ENCODE measurements around the gene EFCC1.

The EFCC1 gene

DNA sequence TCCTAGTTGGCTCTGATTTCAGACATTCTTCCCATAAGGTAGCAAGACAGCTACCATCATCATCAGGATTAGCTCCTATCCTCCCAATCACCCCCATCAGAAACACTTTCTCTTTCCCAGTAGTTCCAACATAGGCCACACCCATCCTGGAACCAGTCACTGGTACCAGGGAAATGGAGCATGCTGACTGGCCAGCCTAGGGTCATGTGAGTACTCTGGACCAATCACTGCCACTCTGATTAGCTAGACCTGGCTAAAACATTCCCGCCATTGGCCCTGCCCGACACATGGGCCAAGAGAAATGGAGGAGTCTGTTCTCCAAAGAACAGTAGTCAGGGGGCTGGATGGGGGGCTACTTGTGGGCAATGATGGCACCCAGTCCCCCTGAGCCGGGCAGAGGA is 12.4 kb downstream of the EFCC1 start:
- DNase-seq (ENCODE audit: insufficient read length, low spot score): no peak
- FAIRE-seq: no peak

DNA sequence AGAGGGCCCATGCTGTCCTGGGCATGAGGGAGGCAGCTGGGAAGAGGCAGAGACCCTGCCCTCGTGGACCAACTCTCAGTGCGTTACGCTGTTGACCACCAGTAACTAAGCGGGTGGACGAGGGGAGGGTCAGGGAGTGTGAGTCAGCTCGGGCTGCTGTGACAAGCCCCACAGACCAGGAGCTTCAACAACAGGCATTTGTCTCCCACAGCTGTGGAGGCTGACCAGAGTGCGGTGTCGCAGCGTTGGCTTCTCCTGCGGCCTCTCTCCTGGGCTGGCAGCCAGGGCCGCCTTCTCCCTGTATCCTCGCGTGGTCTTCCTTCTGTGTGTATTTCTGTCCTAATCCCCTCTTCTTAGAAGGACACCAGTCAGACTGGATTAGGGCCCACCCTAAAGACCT is 13.0 kb downstream of the EFCC1 start:
- DNase-seq (ENCODE audit: insufficient read length, low spot score) (no peak), FAIRE-seq (no peak)

DNA sequence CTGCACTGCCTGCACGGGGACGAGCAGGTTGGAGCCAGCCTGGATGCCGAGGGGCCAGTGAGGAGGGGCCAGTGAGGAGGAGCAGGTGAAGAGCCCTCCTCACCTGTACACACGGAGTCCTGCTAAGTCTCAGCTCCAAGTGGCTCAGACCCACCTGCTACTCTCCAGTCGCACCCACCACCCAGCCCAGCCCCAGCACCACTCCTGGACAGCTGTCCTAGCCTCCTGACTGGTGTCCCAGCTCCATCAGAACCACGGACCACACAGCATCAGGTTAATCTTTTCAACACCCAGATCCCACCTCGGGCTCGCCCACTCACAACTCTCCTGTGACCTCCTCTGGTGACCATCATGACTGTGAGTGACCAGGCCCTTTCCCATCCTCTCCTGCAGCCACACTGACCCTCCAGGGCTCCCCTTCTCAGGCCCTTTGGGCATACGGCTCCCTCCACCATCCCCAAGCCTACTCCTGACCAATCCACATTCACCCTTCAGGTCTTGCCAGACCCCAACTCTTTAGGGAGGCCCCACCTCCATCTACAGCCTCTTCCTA is 13.8 kb downstream of the EFCC1 start:
- no peak for DNase-seq (ENCODE audit: insufficient read length, low spot score)
- FAIRE-seq: no peak

DNA sequence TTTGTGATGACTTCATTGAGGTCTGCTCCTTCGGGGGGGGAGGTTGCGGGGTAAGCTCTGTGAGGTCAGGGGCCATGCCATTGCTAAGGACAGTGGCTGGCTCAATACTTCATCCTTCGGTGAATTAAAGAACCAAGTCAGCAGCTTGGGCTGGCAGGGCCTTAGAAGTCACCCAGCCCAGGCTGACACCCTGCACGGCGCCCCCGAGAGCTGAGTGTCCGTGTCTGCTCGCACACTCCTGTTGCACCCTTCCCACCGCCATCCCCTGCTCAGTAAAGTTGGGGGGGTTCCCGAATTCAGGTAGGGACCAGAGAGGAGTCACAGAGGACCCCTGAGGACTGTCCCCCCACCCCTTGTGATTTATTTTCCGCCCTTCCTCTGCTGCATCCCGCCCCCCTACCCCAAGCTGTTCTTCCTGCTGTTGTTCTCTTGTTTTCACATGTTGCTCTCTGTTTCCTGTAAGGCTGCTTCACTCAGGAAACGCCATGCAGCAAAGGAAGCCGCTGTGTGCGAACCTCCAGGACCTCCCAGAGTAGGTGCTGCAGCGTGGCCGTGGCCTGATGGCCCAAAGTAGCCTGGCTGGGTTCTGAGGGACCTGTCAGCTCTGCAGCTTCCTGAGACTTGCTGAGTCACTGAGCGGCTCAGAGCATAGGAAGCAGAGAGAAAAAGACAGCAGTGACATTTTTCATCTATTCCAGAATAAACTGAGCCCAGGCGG is 14.4 kb downstream of the EFCC1 start:
- DNase-seq (ENCODE audit: insufficient read length, low spot score) (no peak), FAIRE-seq (peak; percentile 66)

DNA sequence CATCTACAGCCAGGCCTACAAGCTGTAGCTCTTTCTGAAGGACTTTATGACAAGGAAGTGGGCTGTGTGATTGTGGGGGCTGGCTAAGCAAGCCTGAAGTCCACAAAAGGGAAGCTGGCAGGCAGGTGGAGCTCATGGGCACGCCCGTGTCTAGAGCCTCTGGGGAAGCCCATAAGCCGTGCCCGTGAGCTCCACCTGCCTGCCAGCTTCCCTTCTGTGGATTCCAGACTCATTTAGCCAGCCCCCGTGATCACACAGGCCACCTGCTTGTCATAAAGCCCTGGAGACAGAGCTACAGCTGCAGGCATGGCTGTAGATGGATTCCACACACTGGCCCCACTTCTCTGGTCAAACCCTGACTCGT is 15.2 kb downstream of the EFCC1 start:
- DNase-seq (ENCODE audit: insufficient read length, low spot score) (no peak), FAIRE-seq (peak; percentile 70)

DNA sequence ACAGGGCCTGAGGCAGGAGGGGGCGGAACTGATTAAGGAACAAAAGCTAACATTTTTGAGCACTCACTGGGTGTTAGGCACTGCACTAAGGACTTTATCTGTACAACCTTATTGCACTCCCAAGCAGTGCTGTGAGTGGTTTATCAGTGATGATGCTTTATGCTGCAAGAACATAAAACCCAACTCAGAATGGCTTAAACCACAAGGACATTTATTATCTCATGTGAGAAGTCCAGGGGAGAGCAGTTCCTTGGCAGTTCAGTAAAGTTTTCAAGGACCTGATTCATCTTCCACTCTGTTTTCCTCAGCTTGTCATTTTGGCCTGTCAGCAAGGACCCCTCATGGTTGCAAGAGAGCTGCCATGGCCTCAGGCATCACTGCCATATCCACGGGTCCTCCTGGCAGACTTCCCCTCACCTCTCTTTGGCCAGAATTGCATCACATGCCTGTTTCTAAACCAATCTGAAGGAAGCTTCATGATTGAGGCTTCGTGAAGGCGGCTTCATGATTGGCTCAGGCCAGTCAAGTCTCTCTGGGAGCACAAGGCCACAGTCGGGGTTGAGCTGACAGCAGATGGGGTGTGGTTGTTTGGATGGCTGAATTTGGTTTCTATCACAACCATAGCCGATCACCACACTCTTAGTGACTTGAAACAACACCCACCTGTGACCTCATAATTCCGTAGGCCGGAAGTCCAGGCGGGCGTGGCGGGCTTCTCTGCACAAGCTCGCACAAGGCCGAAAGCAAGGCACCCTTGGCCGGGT is 15.8 kb downstream of the EFCC1 start:
- FAIRE-seq (peak; percentile 74), DNase-seq (ENCODE audit: insufficient read length, low spot score) (no peak)

DNA sequence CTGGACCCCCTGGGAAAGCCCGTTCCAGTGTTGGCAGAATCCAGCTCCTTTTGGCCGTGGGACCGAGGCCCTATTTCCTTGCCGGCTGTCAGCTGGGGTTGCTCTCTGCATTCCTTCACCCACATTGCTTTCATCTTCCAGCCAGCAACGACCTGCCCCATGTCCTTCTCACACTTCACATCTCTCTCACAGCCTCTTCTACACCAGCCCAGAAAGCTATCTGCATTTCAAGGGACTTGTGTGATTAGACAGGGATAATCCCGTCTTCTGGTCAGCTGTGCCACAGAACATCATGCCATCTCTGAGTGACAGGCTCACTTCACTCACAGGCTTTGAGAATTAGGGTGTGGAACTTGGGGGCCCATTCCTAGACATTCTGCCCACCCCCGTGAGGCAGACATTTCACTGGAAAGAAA is 16.4 kb downstream of the EFCC1 start:
- DNase-seq (ENCODE audit: insufficient read length, low spot score) (no peak), FAIRE-seq (peak; percentile 31)

DNA sequence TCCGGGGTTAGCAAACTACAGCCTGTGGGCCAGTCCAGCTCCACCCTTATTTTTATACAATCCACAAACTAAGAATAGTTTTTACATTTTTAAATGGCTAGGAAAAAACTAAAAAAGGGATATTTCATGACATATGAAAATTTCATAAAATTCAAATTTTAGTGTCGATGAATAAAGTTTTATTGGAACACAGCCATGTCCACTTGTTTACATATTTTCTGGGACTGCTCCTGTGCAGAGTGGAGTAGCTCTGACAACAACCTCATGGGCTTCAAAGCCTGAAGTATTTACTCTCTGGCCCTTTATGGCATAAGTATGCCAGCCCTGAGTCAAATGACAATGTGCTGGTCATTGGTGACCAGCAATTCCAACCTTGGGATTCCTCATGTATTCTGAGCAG is 17.2 kb downstream of the EFCC1 start:
- FAIRE-seq (no peak), DNase-seq (ENCODE audit: insufficient read length, low spot score) (no peak)

DNA sequence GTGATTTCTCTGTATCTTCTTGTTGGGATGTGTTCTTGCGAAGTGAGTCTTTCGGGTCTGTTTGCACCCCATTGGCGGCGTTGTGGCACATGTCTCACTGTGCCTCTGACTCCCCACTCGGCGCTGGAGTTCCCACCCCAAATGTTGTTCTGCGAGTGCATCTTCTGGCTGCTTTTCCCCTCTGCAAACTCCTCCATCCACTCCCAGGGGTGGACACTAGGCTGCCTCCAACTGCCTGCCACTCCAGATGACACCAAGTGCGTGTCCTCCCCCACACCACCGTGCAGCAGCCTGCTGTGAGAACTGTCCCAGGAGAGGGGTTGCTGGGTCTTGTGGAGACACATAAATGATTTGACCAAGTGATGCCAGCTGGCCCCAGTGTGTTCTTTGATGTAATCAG is 17.6 kb downstream of the EFCC1 start:
- FAIRE-seq: no peak
- no peak for DNase-seq (ENCODE audit: insufficient read length, low spot score)

DNA sequence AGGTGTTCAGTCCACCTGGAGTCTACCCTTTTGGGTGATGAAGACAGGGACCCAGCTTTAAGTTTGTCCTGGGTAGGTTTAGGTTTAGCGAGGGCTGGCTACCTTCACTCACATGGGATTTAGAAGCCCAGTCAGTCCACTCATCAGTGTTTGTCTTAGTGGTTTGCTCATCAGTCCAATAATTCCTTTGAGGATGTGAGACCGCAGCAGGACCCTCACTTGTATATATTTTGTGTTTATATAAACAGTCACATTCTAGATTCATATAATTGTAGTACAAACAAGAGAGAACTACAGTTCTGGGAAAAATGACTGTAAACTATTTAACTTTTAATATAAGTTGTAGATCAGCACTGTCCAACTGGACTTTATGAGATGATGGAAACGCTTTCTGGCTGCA is 18.2 kb downstream of the EFCC1 start:
- DNase-seq (ENCODE audit: insufficient read length, low spot score): no peak
- no peak for FAIRE-seq

DNA sequence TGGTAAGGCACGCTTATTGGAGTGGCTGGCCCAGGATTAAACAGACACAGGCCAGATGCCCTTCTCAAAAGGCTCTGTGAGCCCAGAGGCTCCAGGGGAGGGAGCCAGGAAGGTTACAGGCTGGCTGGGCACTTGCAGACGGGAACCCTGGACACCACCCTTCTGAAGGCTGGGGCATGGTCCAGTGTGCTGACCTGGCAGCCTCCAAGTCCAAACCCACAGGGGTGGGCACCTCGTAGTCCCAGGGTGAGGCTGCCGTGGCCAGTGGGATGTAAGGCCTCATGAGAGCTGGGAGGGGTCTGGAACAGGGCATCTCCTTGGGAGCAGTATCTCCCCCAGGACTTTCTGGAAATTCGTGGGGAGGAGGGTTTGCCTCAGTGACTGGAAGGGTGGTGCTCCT is 19.6 kb downstream of the EFCC1 start:
- DNase-seq (ENCODE audit: insufficient read length, low spot score) (no peak), FAIRE-seq (no peak)

DNA sequence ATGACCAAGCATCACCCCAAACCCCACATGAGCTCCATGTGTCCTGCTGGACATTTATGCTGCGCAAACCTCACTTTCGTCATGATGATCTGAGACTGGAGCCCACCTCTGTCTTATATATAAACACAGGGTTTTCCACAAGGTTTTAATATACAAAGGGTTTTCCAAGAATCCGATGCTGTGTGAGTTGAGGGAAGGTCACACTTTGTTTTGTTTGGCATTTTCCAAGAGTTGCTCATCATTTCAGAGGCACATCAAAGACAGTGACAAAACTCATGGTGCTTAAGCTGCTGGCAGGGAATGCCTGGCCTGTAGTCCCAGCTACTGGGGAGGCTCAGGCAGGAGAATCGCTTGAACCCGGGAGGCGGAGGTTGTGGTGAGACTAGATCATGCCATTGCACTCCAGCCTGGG is 20.0 kb downstream of the EFCC1 start:
- no peak for FAIRE-seq
- no peak for DNase-seq (ENCODE audit: insufficient read length, low spot score)

DNA sequence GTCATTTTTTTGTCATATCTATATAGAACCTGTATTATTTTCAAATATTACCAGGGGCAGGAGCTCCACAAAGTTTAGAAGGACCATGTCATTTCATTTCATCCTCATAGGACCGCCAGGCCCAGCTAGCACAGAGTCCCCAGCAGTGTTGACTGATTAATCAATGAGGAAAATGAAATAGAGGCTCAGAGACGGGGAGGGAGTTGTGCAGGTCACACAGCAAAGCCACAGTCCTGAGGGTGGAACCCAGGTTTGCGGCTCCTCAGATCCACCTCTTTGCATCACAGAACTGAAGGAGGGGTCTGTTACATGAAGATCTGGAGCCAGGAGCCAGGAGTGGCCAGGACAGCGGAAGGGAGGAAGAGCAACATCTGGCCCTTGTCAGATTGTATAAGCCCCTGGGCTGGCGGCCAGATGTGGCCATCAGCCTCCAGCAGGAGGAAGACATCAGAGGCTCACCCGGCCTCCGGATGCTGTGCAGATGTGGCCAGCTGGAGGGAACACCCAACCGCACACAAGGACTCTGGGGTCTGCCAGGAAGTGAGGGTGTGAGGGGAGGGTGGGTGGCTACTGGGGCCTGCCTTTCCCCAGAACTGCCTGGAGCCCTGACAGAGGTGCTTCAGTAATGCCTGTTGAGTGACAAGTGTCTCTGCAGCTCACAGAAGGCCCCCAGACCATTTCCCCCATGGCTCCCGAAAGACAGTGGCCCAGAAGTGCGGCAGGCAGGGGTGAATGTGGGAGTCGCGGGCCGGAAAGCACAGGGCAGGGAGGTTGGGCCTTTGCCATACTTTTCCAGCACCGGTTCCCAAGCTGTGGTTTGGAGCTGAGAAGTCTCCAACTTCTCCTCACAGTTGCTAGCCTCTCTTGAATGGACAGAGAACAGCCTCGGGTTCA is 21.3 kb downstream of the EFCC1 start:
- no peak for FAIRE-seq
- DNase-seq (ENCODE audit: insufficient read length, low spot score): no peak

DNA sequence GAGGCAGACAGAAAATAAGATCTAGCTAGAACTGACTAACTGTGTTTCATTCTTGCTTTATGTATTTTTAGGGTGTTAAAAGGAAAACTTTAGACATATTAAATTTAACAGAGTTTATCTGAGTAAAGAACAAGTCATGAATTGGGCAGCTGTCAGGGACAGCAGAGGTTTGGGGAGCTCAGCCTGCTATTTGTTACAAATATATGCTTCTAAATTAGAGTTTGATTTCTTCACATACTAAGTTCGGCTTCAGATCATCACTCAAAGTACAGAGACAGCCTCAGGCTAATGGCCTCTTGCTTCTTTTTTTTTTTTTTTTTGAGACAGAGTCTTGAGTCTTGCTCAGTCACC is 21.9 kb downstream of the EFCC1 start:
- FAIRE-seq: no peak
- DNase-seq (ENCODE audit: insufficient read length, low spot score): no peak

DNA sequence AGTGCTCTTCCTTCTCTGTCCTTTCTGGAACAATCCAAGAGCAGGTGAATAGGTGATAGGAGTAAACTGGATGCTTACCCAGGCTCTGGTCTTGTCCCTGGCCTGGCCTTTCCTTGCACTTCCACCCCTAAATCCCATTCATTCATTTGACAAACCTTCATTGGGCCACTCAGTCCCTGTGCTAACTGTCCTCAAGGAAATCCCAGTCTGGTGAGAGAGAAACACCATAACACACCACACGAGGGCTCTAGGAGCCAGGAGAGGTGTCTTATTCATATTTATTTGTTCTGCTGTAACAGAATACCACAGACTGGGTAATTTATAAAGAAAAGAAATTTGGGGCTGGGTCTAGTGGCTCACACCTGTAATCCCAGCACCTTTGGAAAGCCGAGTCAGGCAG is 22.8 kb downstream of the EFCC1 start:
- DNase-seq (ENCODE audit: insufficient read length, low spot score) (no peak), FAIRE-seq (no peak)

DNA sequence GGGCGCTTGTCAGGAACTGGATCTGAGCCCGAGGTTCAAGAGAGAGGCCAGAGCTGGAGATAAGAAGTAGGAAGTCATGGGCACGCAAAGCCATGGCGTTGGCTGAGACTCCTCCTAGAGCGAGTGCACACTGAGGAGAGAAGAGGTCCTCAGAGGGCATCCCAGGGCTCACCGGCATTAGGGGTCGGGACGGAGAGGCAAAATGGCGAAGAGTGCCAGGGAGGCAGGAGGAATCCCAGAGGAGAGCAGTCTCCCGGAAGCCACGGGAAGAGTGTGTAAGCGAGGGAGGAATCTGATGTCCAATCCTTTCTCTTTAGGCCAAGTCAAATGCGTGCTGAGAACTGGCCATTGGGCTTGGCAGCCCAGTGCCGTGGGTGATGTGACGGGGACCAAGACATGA is 24.0 kb downstream of the EFCC1 start:
- FAIRE-seq: no peak
- no peak for DNase-seq (ENCODE audit: insufficient read length, low spot score)

DNA sequence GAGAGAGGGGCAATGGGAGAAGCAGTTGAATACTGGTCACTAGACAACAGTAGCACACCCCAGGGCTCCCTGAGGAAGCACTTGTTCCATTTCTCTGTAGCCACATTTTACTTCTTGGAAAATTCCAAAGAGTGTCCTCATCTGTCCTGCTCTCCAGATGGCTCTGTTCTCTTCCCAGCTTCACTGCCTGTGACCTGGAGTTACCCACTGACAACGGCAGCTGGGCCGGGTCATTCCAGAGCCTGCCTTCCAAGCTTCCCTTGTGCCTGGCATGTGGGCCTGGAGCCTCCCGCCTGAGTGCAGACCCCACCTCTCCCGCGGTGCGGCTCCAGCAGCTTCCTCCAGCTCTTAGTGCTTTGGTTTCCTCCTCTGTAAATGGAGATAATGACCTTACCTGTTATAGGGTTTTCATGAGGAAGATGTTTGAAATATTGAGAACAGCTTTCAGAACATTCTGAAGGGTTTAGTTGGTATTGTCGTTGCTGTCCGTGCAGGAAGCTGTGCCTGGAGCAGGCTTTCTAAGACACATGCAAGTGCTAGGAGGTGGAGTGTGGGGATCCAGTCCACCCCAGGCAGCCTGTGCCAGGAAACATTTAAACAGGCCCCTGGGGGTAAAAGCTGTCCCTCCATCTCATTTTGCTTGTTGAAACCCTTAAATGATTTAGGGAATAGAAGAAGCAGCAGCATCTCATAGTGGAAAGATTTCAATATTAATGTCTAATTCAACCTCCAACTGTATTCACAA is 24.8 kb downstream of the EFCC1 start:
- DNase-seq (ENCODE audit: insufficient read length, low spot score): no peak
- no peak for FAIRE-seq

DNA sequence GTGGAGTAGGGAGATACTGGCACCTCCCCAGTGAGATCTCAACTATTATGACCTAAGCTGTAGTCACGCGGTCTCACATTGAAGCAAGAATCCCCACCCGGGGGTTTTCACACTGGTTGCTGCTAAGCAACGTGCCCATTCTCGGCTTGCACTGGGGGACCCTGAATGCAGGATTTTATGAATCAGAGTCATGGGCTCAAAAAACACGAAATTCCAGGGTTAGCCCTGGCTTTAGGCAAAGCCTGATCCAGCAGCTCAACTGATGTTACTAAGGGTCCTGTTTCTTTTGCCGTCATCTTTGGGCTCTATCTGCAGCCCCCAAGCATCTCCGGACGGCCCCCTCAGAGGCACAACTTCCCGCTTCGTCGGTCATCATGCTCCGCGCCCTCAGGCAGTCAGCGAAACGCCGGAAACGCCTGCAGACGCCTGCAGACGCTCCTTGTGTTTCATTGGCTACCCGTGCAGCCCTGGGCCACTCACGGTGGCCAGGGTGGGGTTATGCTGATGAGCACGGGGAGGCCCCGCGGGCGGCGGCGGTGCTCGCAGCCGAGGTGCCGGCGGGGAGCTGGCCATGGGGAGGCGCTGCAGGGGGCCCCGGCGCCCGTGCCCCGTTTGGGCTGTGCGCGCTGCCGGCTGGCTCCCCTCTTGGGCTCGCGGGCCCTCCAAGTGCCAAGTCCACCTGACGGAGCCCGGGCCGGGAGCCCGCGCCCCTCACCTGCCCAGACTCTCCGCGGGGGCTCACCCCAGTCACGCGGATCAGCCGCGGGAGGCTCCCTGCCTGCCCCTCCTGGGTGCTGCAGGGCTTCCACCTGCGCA is 25.8 kb downstream of the EFCC1 start:
- FAIRE-seq (peak; percentile 91), DNase-seq (ENCODE audit: insufficient read length, low spot score) (peak; percentile 96)

DNA sequence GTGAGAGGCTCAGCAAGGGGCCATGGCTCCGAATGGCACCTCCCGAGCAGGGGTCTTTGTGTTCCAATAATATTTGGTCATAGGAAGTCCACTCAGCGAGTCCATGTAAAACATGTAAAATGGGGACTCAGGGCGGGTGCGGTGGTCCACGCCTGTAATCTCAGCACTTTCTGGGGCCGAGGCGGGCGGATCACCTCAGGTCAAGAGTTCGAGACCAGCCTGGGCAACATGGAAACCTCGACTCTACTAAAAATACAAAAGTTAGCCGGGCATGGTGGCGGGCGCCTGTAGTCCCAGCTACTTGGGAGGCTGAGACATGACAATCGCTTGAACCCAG is 26.4 kb downstream of the EFCC1 start:
- DNase-seq (ENCODE audit: insufficient read length, low spot score): no peak
- FAIRE-seq: no peak

DNA sequence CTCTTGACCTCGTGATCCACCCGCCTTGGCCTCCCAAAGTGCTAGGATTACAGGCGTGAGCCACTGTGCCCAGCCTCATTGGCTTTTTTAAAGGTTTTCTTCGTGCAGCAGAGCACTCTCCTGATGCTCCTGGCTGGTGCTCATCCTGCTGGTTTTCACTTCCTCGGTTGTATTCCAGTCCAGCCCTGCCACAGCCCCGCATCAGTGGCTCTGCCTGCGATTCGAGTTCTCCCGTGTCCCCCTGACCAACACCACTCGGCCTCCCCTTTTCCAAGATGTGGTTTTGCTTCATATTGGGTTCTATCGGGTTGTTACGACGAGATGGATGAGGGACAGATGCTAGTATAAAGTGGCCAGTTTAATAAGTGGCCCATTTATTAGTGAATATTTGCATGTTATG is 27.8 kb downstream of the EFCC1 start:
- no peak for FAIRE-seq

More for the DNA sequence above, 27.8 kb downstream of the EFCC1 start:
- DNase-seq (ENCODE audit: insufficient read length, low spot score): no peak
